Activated CD4-positive, alpha-beta memory T cell treated with anti-CD3 and anti-CD28 coated beads, Interleukin-2, amount 10 ng/mL, durations not matched to agents 7 days and 5 days (primary cell): Measurements from ENCODE around the gene EMC8. TPM values are rescaled to one million over a fixed set of nuclear protein-coding genes. Genes with fewer than 3 reads are reported as not detected.

Experiments used
- CTCF ChIA-PET: fragments of 350-600 bp; sonication (Branson Sonifier 250); formaldehyde crosslinking; loops from one replicate; lab custom pipeline; 2021; ENCODE audit warnings: antibody characterized with exemption, inconsistent platforms; lab: Charles Lee
- POLR2A ChIA-PET: fragments of 350-600 bp; sonication (Branson Sonifier 250); formaldehyde crosslinking; loops from one replicate; lab custom pipeline; 2021; ENCODE audit warnings: antibody characterized with exemption; lab: Charles Lee
- DNase-seq: peaks from one replicate; pipeline ENCODE4 v3.0.0-alpha.2; 2020
- H3K27ac Mint-ChIP-seq: one replicate; pipeline ENCODE4 v1.8.0; 2021; ENCODE audit warnings: mild to moderate bottlenecking, mixed read lengths
- H3K27me3 Mint-ChIP-seq: one replicate; pipeline ENCODE4 v1.8.0; 2021; ENCODE audit warnings: mixed read lengths
- H3K36me3 Mint-ChIP-seq: one replicate; pipeline ENCODE4 v1.8.0; 2021; ENCODE audit warnings: low read depth, mixed read lengths
- H3K4me1 Mint-ChIP-seq: one replicate; pipeline ENCODE4 v1.8.0; 2021; ENCODE audit warnings: mixed read lengths
- H3K4me3 Mint-ChIP-seq: one replicate; pipeline ENCODE4 v1.8.0; 2021; ENCODE audit warnings: mild to moderate bottlenecking, mixed read lengths
- H3K9me3 Mint-ChIP-seq: one replicate; pipeline ENCODE4 v1.8.0; 2021; ENCODE audit warnings: mixed read lengths
- total RNA-seq, 2 experiments: library from RNA; stranded (reverse); gene quantifications; one replicate each; pipeline ENCODE4 v1.2.3, GENCODE V29; 2021

The EMC8 gene
- total RNA-seq, 2 experiments from 2014 or later = 25.0 to 25.6 TPM

DNA sequence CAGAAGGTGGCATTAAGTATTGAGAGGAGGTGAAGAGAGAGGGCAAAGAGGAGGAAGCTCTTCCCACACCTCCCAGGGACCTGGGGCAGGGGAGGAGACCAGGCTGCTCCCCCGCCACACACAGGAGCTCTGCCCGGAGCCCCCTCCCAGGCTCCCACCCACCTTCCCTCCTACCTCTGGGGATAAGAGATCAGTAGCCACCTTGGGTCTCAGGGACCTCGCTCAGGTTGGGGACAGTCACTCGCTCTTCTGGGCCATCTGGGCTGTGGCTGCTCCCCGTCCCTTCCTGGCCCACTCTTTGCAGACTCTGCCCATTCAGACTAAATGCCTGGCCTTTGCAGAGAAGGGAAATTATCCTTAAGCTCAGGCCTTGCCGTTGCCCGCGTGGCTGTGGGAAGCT is 33.6 kb downstream of the EMC8 start:
- Mint-ChIP-seq H3K4me1 (no peaks in the 10 kb centered on the region), H3K27ac (no peak overlapping the region), H3K9me3 (no peaks in the 10 kb centered on the region), H3K27me3 (no peaks in the 10 kb centered on the region), H3K36me3 (no peaks in the 10 kb centered on the region), H3K4me3 (no peak overlapping the region)
- CTCF ChIA-PET = no interaction called here
- DNase-seq = no peak
- POLR2A ChIA-PET = no interaction called here

DNA sequence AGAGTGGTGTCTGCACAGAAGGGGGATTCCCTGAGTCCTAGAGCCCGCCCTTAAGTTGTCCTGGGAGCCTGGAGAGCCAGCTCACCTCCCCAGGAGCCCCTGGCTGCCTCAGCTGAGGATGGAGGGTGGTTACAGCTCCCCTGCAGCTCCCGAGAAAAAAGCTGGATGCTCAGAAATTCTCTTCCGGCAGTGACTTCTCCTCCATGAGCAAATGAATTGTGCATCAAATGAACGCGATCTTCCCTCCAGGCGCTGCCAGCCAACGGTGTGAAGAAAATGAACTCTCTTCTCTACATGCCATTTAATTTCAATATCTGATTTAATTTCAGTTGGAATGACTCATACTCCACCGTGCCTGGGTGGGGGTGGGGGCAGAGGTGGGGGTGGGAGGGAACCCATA is 34.1 kb downstream of the EMC8 start:
- Mint-ChIP-seq H3K9me3 (no peaks in the 10 kb centered on the region), H3K27me3 (peaks cover 2% of the 10 kb centered on the region), H3K4me1 (no peaks in the 10 kb centered on the region), H3K27ac (no peak overlapping the region), H3K36me3 (no peaks in the 10 kb centered on the region), H3K4me3 (no peak overlapping the region)
- CTCF ChIA-PET = no interaction called here
- DNase-seq = no peak
- POLR2A ChIA-PET = no interaction called here

DNA sequence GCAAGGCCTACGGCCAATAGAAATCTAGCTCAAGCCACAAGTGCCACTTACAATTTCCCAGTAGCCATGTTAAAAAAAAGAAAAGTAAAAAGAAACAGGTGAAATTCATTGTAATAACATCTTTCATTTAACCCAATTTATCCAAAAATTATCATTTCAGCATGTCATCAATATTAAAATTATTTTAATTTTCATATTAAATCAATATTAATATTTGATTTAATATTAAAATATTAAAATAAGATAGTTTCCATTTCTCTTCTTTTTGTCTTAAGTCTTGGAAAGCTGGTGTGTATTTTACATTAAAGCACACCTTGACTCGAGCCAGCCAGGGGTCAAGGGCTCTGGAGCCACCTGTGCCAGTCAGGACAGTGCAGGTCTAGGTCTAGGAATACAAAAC is 35.7 kb downstream of the EMC8 start:
- no peaks in the 10 kb centered on the region for H3K9me3 Mint-ChIP-seq
- CTCF ChIA-PET = no interaction called here
- DNase-seq = no peak
- peaks cover 16% of the 10 kb centered on the region for H3K27me3 Mint-ChIP-seq
- H3K36me3 Mint-ChIP-seq = no peaks in the 10 kb centered on the region
- H3K27ac Mint-ChIP-seq = no peak overlapping the region
- no peak overlapping the region for H3K4me3 Mint-ChIP-seq
- POLR2A ChIA-PET = no interaction called here
- peaks cover 6% of the 10 kb centered on the region for H3K4me1 Mint-ChIP-seq

DNA sequence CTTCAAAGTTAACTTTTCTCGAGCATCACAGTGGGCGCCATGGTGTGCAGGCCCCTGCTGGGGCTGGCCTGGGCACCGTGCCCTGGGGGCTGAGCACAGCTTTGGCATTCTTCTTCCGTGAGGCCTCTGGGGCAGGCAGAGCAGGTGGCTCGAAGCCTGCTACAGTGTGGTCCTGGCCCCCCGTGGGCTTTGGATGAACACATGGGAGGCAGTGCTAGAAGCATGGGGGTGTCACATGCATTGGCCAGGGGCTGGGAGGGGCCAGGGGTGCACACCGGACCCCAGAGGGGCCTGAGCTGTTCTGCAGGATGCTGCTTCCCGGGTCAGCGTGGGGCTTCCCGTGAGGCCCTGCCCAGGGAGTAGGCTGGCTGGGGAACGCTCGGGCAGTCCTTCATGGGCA is 36.4 kb downstream of the EMC8 start:
- H3K4me1 Mint-ChIP-seq = peaks cover 8% of the 10 kb centered on the region
- CTCF ChIA-PET = no interaction called here
- H3K9me3 Mint-ChIP-seq = no peaks in the 10 kb centered on the region
- H3K36me3 Mint-ChIP-seq = no peaks in the 10 kb centered on the region
- H3K4me3 Mint-ChIP-seq = no peak overlapping the region
- H3K27me3 Mint-ChIP-seq = peaks cover 18% of the 10 kb centered on the region
- no peak overlapping the region for H3K27ac Mint-ChIP-seq
- no peak for DNase-seq
- POLR2A ChIA-PET = no interaction called here

DNA sequence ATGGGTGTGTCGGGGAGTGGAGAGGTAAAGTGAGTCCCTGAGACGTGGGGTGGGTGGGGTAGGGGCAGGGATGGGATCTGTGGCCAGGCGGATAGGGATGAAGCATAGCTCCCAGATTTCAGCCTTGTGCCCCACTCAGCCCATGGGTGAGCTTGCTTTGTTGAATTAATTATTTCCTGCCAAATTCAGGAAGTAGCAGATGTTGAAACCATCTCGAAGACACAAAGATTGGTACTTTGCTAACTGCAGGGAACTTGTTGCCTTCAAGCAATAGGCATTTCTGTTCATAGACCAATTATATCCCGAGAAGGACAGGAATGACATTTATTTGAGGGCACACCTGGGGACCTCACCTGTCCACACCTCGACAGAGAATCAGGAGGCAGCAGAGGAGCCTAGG is 37.5 kb downstream of the EMC8 start:
- H3K27me3 Mint-ChIP-seq = peaks cover 19% of the 10 kb centered on the region
- ChIA-PET POLR2A (no interaction called here), CTCF (no interaction called here)
- no peaks in the 10 kb centered on the region for H3K36me3 Mint-ChIP-seq
- peaks cover 10% of the 10 kb centered on the region for H3K4me1 Mint-ChIP-seq
- no peaks in the 10 kb centered on the region for H3K9me3 Mint-ChIP-seq
- no peak overlapping the region for H3K4me3 Mint-ChIP-seq
- no peak for DNase-seq
- no peak overlapping the region for H3K27ac Mint-ChIP-seq

DNA sequence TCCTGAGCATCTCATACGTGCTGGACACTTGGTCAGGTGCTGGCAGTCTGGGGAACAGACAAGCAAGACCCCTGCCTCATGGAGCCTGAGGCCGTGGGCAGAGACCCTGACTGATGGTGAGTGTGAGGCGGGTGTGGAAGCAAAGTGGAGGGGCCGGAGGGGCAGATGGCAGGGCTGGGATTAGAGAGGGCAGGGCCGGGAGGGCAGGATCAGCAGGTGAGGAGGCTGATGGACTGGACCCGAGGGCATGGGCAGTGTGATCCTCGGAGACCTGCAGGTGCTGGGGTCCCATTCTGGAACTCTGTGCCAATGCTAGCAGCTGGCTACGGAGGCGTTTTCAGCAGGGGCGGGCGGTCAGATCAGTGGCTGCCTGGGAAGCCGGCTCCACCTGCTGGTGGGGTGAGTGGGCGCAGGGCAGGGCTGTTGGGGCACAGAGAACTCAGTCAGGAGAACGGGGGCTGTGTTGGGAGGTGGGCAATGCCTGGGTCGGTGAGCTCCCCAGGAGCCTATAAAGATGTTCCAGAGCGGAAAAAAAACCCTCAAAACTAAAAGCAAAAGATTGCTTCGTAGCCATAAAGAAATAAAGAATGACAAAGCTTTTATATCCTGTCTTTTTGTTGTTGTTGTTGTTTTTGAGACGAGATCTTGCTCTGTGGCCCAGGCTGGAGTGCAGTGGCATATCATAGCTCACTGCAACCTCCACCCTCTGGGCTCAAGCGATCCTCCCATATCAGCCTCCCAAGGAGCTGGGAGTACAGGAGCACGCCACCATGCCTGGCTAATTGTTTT is 39.5 kb downstream of the EMC8 start:
- DNase-seq = peak; percentile 23
- POLR2A ChIA-PET = no interaction called here
- CTCF ChIA-PET = interaction anchor here (0.7 to 1.2 kb wide), 2 partner anchors 8 to 37 kb away, joined by 3 read pairs; no protein-coding TSS in a partner anchor
- Mint-ChIP-seq H3K9me3 (no peaks in the 10 kb centered on the region), H3K27ac (no peak overlapping the region), H3K27me3 (peaks cover 19% of the 10 kb centered on the region), H3K4me1 (peaks cover 10% of the 10 kb centered on the region), H3K36me3 (no peaks in the 10 kb centered on the region), H3K4me3 (no peak overlapping the region)

DNA sequence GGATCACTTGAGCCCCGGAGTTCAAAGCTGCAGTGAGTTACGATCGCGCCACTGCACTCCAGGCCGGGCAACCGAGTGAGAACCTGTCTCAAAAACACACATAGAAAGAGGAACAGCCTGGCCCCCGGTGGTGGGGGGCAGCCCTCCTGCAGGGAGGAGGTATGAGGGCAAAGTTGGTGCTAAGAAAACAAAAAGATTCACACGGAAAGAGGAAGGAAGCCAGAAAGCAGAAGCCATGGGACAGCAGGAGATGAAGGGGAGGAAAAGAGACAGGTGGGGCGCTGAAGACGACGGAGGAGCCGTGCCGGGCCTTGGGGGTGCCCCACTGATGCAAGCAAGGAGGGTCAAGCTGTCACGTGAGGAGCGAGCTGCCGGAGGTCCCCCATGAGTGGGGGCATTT is 40.2 kb downstream of the EMC8 start:
- H3K27ac Mint-ChIP-seq = no peak overlapping the region
- POLR2A ChIA-PET = no interaction called here
- no peaks in the 10 kb centered on the region for H3K36me3 Mint-ChIP-seq

DNA sequence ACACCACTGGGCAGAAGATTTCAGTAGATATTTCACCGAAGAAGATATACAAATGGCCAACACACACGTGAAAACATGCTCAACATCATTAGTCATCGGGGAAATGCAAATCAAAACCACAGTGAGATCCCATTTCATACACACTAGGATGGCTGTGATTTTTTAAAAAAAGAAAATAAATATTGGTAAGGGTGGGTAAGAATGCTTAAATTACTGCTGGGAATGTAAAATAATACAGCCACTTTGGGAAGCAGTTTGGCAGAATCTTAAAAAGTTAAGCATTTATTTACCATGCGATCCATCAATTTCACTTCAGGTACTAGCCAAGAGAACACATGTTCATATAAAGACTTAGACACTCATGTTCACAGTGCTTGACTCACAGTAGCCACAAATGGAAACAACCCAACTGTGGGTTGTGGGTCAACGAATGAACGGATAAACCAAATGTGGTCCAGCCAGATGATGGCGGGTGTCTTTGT is 42.0 kb downstream of the EMC8 start:
- CTCF ChIA-PET = no interaction called here
- DNase-seq = no peak
- Mint-ChIP-seq H3K27ac (no peak overlapping the region), H3K27me3 (peaks cover 27% of the 10 kb centered on the region), H3K36me3 (no peaks in the 10 kb centered on the region), H3K4me1 (peaks cover 10% of the 10 kb centered on the region), H3K4me3 (no peak overlapping the region), H3K9me3 (no peaks in the 10 kb centered on the region)
- POLR2A ChIA-PET = no interaction called here

More for the DNA sequence above, 40.2 kb downstream of the EMC8 start:
- no peak for DNase-seq
- H3K9me3 Mint-ChIP-seq = no peaks in the 10 kb centered on the region
- CTCF ChIA-PET = interaction anchor here (1.2 kb wide), 1 partner anchor 36 kb away, joined by 3 read pairs; no protein-coding TSS in a partner anchor
- H3K27me3 Mint-ChIP-seq = peaks cover 19% of the 10 kb centered on the region
- H3K4me3 Mint-ChIP-seq = no peak overlapping the region
- peaks cover 10% of the 10 kb centered on the region for H3K4me1 Mint-ChIP-seq

DNA sequence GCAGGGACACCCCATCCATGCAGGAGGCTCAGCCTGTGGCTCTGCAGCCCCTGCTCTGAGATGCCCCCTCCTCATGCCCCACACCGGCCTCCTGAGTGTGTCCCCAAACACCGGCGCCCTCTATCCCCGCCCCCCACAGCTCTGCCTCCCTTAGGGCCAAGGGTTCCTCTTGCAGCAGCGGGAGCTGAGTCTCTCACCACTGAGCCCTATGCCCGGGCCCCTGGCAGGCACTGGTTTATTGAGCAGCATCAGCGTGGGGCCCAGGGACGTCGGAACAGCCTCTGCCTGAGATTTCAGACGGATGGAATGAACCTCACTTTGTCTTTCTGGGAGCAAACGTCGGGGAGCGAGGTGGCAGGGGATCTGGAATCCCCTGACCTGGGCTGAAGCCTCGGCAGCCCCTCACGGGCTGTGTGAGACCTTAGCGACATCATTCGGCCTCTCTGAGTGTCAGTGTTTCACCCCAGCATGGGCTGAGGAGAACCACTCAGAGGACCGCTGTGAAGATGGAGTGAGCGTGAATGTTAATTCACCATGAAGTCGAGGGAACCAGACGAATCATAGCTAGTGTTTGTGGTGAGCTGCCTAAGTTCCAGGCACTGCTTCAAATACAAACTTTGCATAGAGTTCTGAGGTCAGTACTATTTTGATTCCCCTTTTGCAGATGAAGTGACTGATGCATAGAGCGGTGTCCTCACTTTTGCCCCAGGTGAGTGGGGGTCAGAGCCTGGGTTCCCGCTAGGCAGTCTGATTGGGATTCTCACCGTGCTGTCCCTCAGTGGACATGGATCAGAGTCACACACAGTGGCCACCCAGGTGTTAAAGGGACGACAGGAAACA is 43.2 kb downstream of the EMC8 start:
- Mint-ChIP-seq H3K27ac (no peak overlapping the region), H3K4me3 (no peak overlapping the region), H3K4me1 (peaks cover 10% of the 10 kb centered on the region), H3K9me3 (no peaks in the 10 kb centered on the region), H3K36me3 (no peaks in the 10 kb centered on the region), H3K27me3 (peaks cover 34% of the 10 kb centered on the region)
- POLR2A ChIA-PET = no interaction called here
- CTCF ChIA-PET = interaction anchor here (1.0 kb wide), 1 partner anchor 33 kb away, joined by 3 read pairs; no protein-coding TSS in a partner anchor
- DNase-seq = no peak

DNA sequence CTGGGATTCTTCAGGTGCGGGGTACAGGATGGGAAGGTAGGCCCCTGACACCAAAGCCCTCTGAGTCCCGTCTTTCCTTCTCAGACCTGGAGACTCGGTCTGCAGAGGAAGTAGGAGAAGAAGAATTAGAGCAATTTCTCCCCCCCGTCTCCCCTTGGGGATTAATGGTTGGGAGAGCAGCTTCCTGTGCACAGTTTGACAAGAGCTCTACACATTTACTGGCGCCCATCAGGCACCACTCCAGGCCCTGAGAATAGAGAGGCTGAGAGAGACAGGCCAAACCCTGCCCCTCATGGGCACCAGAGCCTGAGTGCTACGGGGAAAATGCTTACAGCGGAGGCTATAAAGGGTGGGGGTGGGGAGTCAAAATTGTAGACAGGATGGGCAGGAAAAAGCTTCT is 44.9 kb downstream of the EMC8 start:
- CTCF ChIA-PET = no interaction called here
- POLR2A ChIA-PET = no interaction called here

DNA sequence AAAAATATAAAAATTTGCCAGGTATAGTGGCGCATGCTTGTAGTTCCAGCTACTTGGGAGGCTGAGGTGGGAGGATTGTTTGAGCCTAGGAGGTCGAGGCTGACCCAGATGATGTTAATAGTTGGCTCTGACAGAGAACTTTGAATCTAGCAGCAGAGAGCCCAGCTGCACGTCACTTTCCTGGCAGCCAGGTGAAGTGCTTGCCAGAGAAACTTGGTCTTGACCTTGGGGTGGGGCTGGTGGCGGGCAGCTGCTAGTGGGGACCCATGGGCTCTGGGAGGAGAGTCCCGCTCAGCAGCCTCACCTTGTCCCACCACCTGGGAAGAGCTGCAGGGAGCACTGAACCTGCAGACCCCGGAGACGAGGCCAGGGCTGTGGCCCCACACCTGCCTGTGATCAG is 45.4 kb downstream of the EMC8 start:
- POLR2A ChIA-PET = no interaction called here
- CTCF ChIA-PET = no interaction called here

More for the DNA sequence above, 44.9 kb downstream of the EMC8 start:
- Mint-ChIP-seq H3K4me1 (peaks cover 14% of the 10 kb centered on the region), H3K27ac (no peak overlapping the region), H3K36me3 (no peaks in the 10 kb centered on the region), H3K27me3 (peaks cover 32% of the 10 kb centered on the region), H3K4me3 (no peak overlapping the region), H3K9me3 (no peaks in the 10 kb centered on the region)
- DNase-seq = no peak

DNA sequence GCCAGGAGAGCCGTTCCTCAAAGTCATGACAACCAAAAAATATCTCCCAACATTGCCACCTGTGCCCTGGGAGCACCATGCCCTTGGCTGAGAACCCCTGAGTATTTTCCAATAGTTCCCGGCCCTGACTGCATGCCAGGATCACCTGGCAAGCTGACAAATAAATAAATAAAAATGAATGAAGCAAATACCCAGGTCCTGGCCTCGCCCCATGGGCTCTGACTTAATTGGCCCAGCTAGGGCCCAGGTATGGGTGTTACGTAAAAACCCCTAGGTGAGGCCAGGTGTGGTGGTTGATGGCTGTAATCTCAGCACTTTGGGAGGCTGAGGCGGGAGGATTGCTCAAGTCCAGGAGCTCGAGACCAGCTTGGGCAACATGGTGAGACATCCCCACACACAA is 45.8 kb downstream of the EMC8 start:
- POLR2A ChIA-PET = no interaction called here
- H3K36me3 Mint-ChIP-seq = no peaks in the 10 kb centered on the region
- peaks cover 8% of the 10 kb centered on the region for H3K4me1 Mint-ChIP-seq

More for the DNA sequence above, 45.4 kb downstream of the EMC8 start:
- H3K9me3 Mint-ChIP-seq = no peaks in the 10 kb centered on the region
- no peak for DNase-seq
- no peak overlapping the region for H3K4me3 Mint-ChIP-seq
- no peak overlapping the region for H3K27ac Mint-ChIP-seq
- H3K36me3 Mint-ChIP-seq = no peaks in the 10 kb centered on the region
- peaks cover 30% of the 10 kb centered on the region for H3K27me3 Mint-ChIP-seq
- H3K4me1 Mint-ChIP-seq = peaks cover 11% of the 10 kb centered on the region

More for the DNA sequence above, 45.8 kb downstream of the EMC8 start:
- H3K9me3 Mint-ChIP-seq = no peaks in the 10 kb centered on the region
- peaks cover 28% of the 10 kb centered on the region for H3K27me3 Mint-ChIP-seq
- H3K27ac Mint-ChIP-seq = no peak overlapping the region
- CTCF ChIA-PET = no interaction called here
- no peak overlapping the region for H3K4me3 Mint-ChIP-seq
- no peak for DNase-seq
